Large intestine (tissue), 3 donors: ENCODE measurements around the gene SLC25A21. TPM values are rescaled to one million over a fixed set of nuclear protein-coding genes. Genes with fewer than 3 reads are reported as not detected.
"Not testable (repeated sequence)": the region's sequence is repeated elsewhere in the genome, so short reads cannot be mapped to it uniquely, and the experiment has no call there.

ENCODE experiments used
- DNase-seq, 2 donors: peaks; one replicate each; pipeline versions ENCODE4 v3.0.0 to v3.0.0-alpha.2; 2013
- H3K27ac ChIP-seq: one replicate; pipeline ENCODE4 v1.5.1; 2013; ENCODE audit warnings: low read length
- H3K27me3 ChIP-seq: 2 replicates; pipeline ENCODE4 v1.6.1; 2013; ENCODE audit warnings: low read length; ENCODE audit not compliant: control insufficient read depth, insufficient read depth
- H3K36me3 ChIP-seq: 2 replicates; pipeline ENCODE4 v1.6.1; 2013; ENCODE audit warnings: low read length; ENCODE audit not compliant: control insufficient read depth, insufficient read depth
- H3K4me1 ChIP-seq: one replicate; pipeline ENCODE4 v1.6.1; 2013; ENCODE audit warnings: low read length; ENCODE audit not compliant: control insufficient read depth, insufficient read depth
- H3K4me3 ChIP-seq: one replicate; pipeline ENCODE4 v1.5.1; 2013; ENCODE audit warnings: low read length
- H3K9me3 ChIP-seq: one replicate; pipeline ENCODE4 v1.6.1; 2013; ENCODE audit warnings: mild to moderate bottlenecking, low read depth, low read length, moderate library complexity; ENCODE audit not compliant: control insufficient read depth
- WGBS: methylation state at CpG from one replicate; pipeline ENCODE4 v1.1.5; 2013; ENCODE audit warnings: low lambda C conversion rate; ENCODE audit not compliant: insufficient coverage; 5-methylcytosine and 5-hydroxymethylcytosine counted together
- polyA plus RNA-seq: library from polyadenylated mRNA; unstranded; fragments of 120-200 nt; gene quantifications from one replicate; pipeline ENCODE4 v1.2.1, GENCODE V29; 2013

Gene SLC25A21
- polyA plus RNA-seq, 1 donor = 0.58 TPM

DNA sequence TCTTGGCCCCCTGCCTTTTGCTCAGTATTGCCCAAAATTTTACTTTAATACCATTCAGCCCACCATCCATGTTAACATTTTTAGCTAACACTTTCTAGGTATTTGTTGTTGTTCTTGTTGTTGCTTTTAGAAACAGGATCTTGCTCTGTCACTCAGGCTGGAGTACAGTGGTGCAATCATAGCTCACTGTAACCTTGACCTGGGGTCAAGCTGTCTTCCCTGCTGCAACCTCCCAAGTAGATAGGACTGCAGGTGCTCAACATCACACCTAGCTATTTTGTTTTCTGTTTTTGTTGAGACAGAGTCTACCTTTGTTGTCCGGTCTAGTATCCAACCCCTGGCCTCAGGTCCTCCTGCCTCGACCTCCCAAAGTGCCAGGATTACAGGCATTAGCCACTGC is 29.3 kb upstream of the SLC25A21 start:
- no peaks in the 10 kb centered on the region for H3K36me3 ChIP-seq
- H3K27ac ChIP-seq = no peak overlapping the region
- no peak overlapping the region for H3K4me3 ChIP-seq
- H3K4me1 ChIP-seq = no peaks in the 10 kb centered on the region
- H3K27me3 ChIP-seq = no peaks in the 10 kb centered on the region
- no peak for DNase-seq
- peaks cover 4% of the 10 kb centered on the region for H3K9me3 ChIP-seq
- 83% methylated on average over 1 of the region's 2 CpGs for WGBS

DNA sequence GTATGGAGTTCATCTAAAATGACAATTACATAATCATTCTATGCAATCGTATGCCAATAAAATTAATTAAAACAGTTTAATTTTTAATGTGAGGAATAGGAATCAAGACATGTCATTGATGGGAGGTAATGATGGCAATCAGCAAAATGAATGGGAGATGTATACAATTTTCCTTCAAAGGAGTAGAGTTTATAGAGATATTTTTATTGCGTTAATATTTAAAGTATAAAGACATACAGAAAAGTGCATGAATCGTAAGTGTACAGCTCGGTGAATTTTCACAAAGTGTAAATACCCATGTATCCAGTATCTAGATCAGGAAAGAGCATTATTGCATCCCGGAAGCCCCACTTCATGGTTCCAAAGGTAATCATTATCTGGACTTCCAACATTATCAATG is 26.5 kb upstream of the SLC25A21 start:
- Histone ChIP-seq H3K4me3 (no peak overlapping the region), H3K4me1 (no peaks in the 10 kb centered on the region), H3K9me3 (no peaks in the 10 kb centered on the region), H3K27ac (no peak overlapping the region), H3K27me3 (no peaks in the 10 kb centered on the region), H3K36me3 (no peaks in the 10 kb centered on the region)
- 81% methylated on average over 3 of the region's 5 CpGs for WGBS
- no peak for DNase-seq

DNA sequence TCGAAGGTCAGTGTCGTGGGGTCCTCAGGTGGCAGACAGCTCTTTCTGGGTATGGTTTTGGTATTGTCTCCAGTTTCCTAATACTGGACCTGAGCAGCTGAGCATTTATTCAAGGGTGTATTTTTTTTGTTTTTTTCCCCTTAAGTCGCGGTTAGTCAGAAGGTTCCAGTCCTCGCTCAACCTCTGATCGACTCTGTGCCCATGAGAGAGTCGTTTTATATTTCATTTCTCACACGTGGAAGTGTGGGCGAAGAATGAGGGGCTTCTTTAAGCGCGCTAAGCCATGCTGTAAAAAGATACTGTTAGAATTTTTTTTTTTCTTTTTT is 25.8 kb upstream of the SLC25A21 start:
- Histone ChIP-seq H3K9me3 (no peaks in the 10 kb centered on the region), H3K4me1 (no peaks in the 10 kb centered on the region), H3K36me3 (no peaks in the 10 kb centered on the region), H3K27ac (peak overlapping the region; percentile 93), H3K4me3 (peak overlapping the region; percentile 92), H3K27me3 (no peaks in the 10 kb centered on the region)
- no peak for DNase-seq
- WGBS = 0% methylated on average over 2 of the region's 11 CpGs

DNA sequence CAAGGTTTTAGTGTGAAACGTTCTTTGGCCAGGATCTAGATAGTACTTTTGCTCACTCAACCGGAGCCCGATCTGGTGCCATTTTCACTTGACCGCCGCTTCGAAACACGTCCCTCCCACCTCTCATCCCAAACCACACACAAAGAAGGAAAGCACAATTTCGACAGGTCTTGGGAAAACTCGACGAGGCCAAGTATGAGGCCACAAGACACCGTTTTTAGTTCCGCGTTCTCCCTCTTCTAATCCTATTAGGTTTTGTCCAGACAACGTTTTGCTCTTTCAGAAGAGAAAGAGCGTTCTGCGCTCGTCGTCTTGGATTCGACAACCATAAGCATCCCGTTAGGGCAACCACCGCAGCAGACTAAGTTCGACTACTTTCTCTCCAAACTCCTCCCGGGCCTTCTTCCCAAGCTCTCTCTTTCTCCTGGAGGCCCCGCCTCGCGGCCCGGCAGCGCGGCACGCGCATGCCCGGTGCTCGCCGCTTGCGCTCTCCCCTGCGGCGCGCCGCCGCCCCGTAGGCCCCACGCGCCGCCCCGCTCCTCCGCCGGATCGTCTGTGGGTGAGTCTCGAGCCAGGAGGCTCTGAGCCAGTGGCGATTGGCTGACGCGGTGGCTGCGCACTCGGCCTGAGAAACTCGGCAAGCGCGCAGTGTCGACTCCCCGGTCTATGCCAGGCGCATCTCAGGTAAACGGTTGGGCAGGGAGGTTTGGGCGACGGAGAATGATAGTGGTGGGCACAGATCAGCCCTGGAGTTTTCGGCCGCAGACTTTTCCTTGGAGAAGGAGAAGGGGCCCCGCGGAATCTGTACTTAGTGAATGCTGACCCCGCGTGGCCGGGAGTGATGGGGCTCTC is 25.2 kb upstream of the SLC25A21 start, which contains the start of gene MIPOL1:
Gene MIPOL1 (plus strand): TSS at position 517 of the 852 bp plus-strand sequence. CDS start 49,952 bp downstream, outside the sequence.
- Histone ChIP-seq H3K27ac (peak within 1 kb of the TSS; percentile 93), H3K9me3 (no peaks in the 10 kb centered on the region), H3K36me3 (no peaks in the 10 kb centered on the region), H3K4me3 (peak within 1 kb of the TSS; percentile 92), H3K27me3 (no peaks in the 10 kb centered on the region), H3K4me1 (no peaks in the 10 kb centered on the region)
- peak; percentile 83 to 94 for DNase-seq
- no CpG with 5 or more reads among the region's 70 CpGs for WGBS

- no peaks in the 10 kb centered on the region for H3K36me3 ChIP-seq
- no peaks in the 10 kb centered on the region for H3K27me3 ChIP-seq
- 88% methylated on average over 3 of the region's 17 CpGs for WGBS
- no peaks in the 10 kb centered on the region for H3K9me3 ChIP-seq
- H3K27ac ChIP-seq = peak overlapping the region; percentile 88
- no peak for DNase-seq
- peak overlapping the region; percentile 92 for H3K4me3 ChIP-seq
- no peaks in the 10 kb centered on the region for H3K4me1 ChIP-seq
These were observed 24.4 kb upstream of the SLC25A21 start for GRCh38 chr14:37196604-37197420.

GRCh38 chr14:37195327-37195726 is 22.9 kb upstream of the SLC25A21 start:
- Histone ChIP-seq H3K9me3 (no peaks in the 10 kb centered on the region), H3K4me3 (no peak overlapping the region), H3K27me3 (no peaks in the 10 kb centered on the region), H3K36me3 (no peaks in the 10 kb centered on the region), H3K27ac (no peak overlapping the region), H3K4me1 (no peaks in the 10 kb centered on the region)
- no peak for DNase-seq
- WGBS = no CpG with 5 or more reads among the region's 1 CpG

GRCh38 chr14:37194698-37195097 is 22.3 kb upstream of the SLC25A21 start:
- 100% methylated on average over 1 of the region's 2 CpGs for WGBS
- Histone ChIP-seq H3K9me3 (no peaks in the 10 kb centered on the region), H3K36me3 (no peaks in the 10 kb centered on the region), H3K27me3 (no peaks in the 10 kb centered on the region), H3K4me1 (no peaks in the 10 kb centered on the region), H3K27ac (no peak overlapping the region), H3K4me3 (no peak overlapping the region)
- DNase-seq = no peak

DNA sequence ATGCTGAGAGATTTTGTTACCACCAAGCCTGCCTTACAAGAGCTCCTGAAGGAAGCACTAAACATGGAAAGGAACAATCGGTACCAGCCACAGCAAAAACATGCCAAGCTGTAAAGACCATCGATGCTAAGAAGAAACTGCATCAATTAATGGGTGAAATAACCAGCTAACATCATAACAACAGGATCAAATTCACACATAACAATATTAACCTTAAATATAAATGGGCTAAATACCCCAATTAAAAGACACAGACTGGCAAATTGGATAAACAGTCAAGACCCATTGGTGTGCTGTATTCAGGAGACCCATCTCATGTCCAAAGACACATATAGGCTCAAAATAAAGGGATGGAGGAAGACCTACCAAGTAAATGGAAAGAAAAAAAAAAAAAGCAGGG is 17.3 kb upstream of the SLC25A21 start:
- not testable (repeated sequence) for H3K4me1 ChIP-seq, H3K27me3 ChIP-seq, H3K36me3 ChIP-seq, H3K9me3 ChIP-seq, H3K4me3 ChIP-seq, H3K27ac ChIP-seq, DNase-seq
- WGBS = no CpG with 5 or more reads among the region's 2 CpGs

DNA sequence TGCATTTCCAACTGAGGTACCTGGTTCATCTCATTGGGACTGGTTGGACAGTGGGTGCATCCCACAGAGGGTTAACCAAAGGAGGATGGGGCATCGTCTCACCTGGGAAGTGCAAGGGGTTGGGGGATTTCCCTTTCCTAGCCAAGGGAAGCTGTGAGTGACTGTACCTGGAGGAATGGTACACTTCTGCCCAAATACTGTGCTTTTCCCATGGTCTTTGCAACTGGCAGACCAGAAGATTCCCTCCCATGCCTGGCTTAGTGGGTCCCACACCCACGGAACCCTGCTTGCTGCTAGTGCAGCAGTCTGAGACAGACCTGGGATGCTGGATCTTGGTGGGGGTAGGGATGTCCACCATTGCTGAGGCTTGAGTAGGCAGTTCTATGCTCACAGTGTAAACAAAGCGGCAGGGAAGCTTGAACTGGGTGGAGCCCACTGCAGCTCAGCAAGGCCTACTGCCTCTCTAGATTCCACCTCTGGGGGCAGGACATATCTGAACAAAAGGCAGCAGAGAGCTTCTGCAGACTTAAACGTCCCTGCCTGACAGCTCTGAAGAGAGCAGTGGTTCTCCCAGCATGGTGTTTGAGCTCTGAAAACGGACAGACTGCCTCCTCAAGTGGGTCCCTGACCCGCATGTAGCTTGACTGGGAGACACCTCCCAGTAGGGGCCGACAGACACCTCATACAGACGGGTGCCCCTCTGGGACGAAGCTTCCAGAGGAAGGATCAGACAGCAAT is 15.6 kb upstream of the SLC25A21 start:
- not testable (repeated sequence) for H3K9me3 ChIP-seq, H3K27me3 ChIP-seq, H3K36me3 ChIP-seq, H3K4me3 ChIP-seq, H3K4me1 ChIP-seq, DNase-seq, H3K27ac ChIP-seq
- 40% methylated on average over 1 of the region's 9 CpGs for WGBS

- no CpG with 5 or more reads among the region's 3 CpGs for WGBS
- Histone ChIP-seq H3K4me1 (no peaks in the 10 kb centered on the region), H3K27ac (no peak overlapping the region), H3K4me3 (no peak overlapping the region), H3K36me3 (no peaks in the 10 kb centered on the region), H3K27me3 (no peaks in the 10 kb centered on the region), H3K9me3 (no peaks in the 10 kb centered on the region)
- no peak for DNase-seq
These were observed 14.9 kb upstream of the SLC25A21 start for GRCh38 chr14:37187294-37187693.
